Measurements from ENCODE around the gene FEM1C.
A peak's percentile ranks its signal among the peaks of the same experiment; 100 is the strongest.

The FEM1C gene

GRCh38 chr5:115544436-115545350 is at the start of gene FEM1C:
Gene FEM1C, minus strand, starts transcription at chr5:115544775. Its CDS starts 1,282 bp downstream, at chr5:115543493.
- peak within 1 kb of the TSS; percentile 76 for H3K4me3 ChIP-seq (ENCODE audit: low read depth, low read length)

- H3K4me3 ChIP-seq (ENCODE audit: low read depth, low read length): no peak overlapping the region
Measured at GRCh38 chr5:115589043-115589442, 44.5 kb upstream of the FEM1C start.

- H3K4me3 ChIP-seq (ENCODE audit: low read depth, low read length): no peak overlapping the region
Measured at GRCh38 chr5:115588640-115589039, 44.1 kb upstream of the FEM1C start.

GRCh38 chr5:115586525-115587146 is 42.1 kb upstream of the FEM1C start:
- no peak overlapping the region for H3K4me3 ChIP-seq (ENCODE audit: low read depth, low read length)

- no peak overlapping the region for H3K4me3 ChIP-seq (ENCODE audit: low read depth, low read length)
Measured at GRCh38 chr5:115585265-115585664, 40.7 kb upstream of the FEM1C start.

GRCh38 chr5:115584501-115584900 is 39.9 kb upstream of the FEM1C start:
- no peak overlapping the region for H3K4me3 ChIP-seq (ENCODE audit: low read depth, low read length)

- no peak overlapping the region for H3K4me3 ChIP-seq (ENCODE audit: low read depth, low read length)
Measured at GRCh38 chr5:115583474-115583873, 38.9 kb upstream of the FEM1C start.

GRCh38 chr5:115580941-115581340 is 36.4 kb upstream of the FEM1C start:
- no peak overlapping the region for H3K4me3 ChIP-seq (ENCODE audit: low read depth, low read length)

- no peak overlapping the region for H3K4me3 ChIP-seq (ENCODE audit: low read depth, low read length)
Measured at GRCh38 chr5:115579747-115580173, 35.2 kb upstream of the FEM1C start.

- no peak overlapping the region for H3K4me3 ChIP-seq (ENCODE audit: low read depth, low read length)
Measured at GRCh38 chr5:115579216-115579615, 34.6 kb upstream of the FEM1C start.

GRCh38 chr5:115578657-115579056 is 34.1 kb upstream of the FEM1C start:
- no peak overlapping the region for H3K4me3 ChIP-seq (ENCODE audit: low read depth, low read length)

GRCh38 chr5:115577741-115578140 is 33.2 kb upstream of the FEM1C start:
- no peak overlapping the region for H3K4me3 ChIP-seq (ENCODE audit: low read depth, low read length)

GRCh38 chr5:115577329-115577728 is 32.8 kb upstream of the FEM1C start:
- H3K4me3 ChIP-seq (ENCODE audit: low read depth, low read length): no peak overlapping the region

GRCh38 chr5:115575167-115576070 is 30.8 kb upstream of the FEM1C start:
- no peak overlapping the region for H3K4me3 ChIP-seq (ENCODE audit: low read depth, low read length)

GRCh38 chr5:115573133-115573532 is 28.6 kb upstream of the FEM1C start:
- no peak overlapping the region for H3K4me3 ChIP-seq (ENCODE audit: low read depth, low read length)

GRCh38 chr5:115571441-115571878 is 26.9 kb upstream of the FEM1C start:
- no peak overlapping the region for H3K4me3 ChIP-seq (ENCODE audit: low read depth, low read length)

- H3K4me3 ChIP-seq (ENCODE audit: low read depth, low read length): no peak overlapping the region
Measured at GRCh38 chr5:115568668-115569067, 24.1 kb upstream of the FEM1C start.

GRCh38 chr5:115565233-115565632 is 20.7 kb upstream of the FEM1C start:
- no peak overlapping the region for H3K4me3 ChIP-seq (ENCODE audit: low read depth, low read length)

GRCh38 chr5:115561176-115561575 is 16.6 kb upstream of the FEM1C start:
- H3K4me3 ChIP-seq (ENCODE audit: low read depth, low read length): no peak overlapping the region

- no peak overlapping the region for H3K4me3 ChIP-seq (ENCODE audit: low read depth, low read length)
Measured at GRCh38 chr5:115559524-115559923, 14.9 kb upstream of the FEM1C start.

GRCh38 chr5:115558388-115558956 is 13.9 kb upstream of the FEM1C start:
- no peak overlapping the region for H3K4me3 ChIP-seq (ENCODE audit: low read depth, low read length)

Data from iPS-11a (cell line).